Glutamatergic neuron (in vitro differentiated cells): Measurements from ENCODE around the gene SPTLC3. TPM values are rescaled to one million over a fixed set of nuclear protein-coding genes. Genes with fewer than 3 reads are reported as not detected.

Experiments used
- DNase-seq: peaks from one replicate; pipeline ENCODE4 v3.0.0; 2022
- H3K27ac Mint-ChIP-seq: one replicate; pipeline ENCODE4 v1.8.0; 2020; ENCODE audit warnings: mild to moderate bottlenecking, mixed read lengths, inconsistent platforms; ENCODE audit not compliant: unreplicated experiment
- H3K27me3 Mint-ChIP-seq: one replicate; pipeline ENCODE4 v1.8.0; 2020; ENCODE audit warnings: mild to moderate bottlenecking, moderate library complexity, mixed read lengths, inconsistent platforms; ENCODE audit not compliant: unreplicated experiment
- H3K36me3 Mint-ChIP-seq: one replicate; pipeline ENCODE4 v1.8.0; 2020; ENCODE audit warnings: mild to moderate bottlenecking, mixed read lengths, inconsistent platforms; ENCODE audit not compliant: unreplicated experiment
- H3K4me1 Mint-ChIP-seq: one replicate; pipeline ENCODE4 v1.8.0; 2020; ENCODE audit warnings: mild to moderate bottlenecking, low read depth, mixed read lengths, inconsistent platforms; ENCODE audit not compliant: unreplicated experiment
- H3K4me3 Mint-ChIP-seq: one replicate; pipeline ENCODE4 v1.8.0; 2020; ENCODE audit warnings: mild to moderate bottlenecking, mixed read lengths, inconsistent platforms; ENCODE audit not compliant: unreplicated experiment
- H3K9me3 Mint-ChIP-seq: one replicate; pipeline ENCODE4 v1.8.0; 2020; ENCODE audit warnings: mild to moderate bottlenecking, moderate library complexity, mixed read lengths, inconsistent platforms; ENCODE audit not compliant: unreplicated experiment
- total RNA-seq: library from RNA; stranded (reverse); fragmentation: NEBNext Ultra II Directional; extraction: Animal tissue kit (Norgen Biotek cat#: 25700); gene quantifications from one replicate; pipeline ENCODE4 v1.2.1, GENCODE V29; 2021; ENCODE audit not compliant: unreplicated experiment
- TF ChIP-seq, protein P1 (sequence below): fragments of 200-600 bp; sonication (generic); IDR thresholded peaks from one replicate; pipeline ENCODE4 v1.5.0; 2021; ENCODE audit not compliant: partially characterized antibody, unreplicated experiment

The SPTLC3 gene
- total RNA-seq, 1 donor from 2014 or later: not detected

DNA sequence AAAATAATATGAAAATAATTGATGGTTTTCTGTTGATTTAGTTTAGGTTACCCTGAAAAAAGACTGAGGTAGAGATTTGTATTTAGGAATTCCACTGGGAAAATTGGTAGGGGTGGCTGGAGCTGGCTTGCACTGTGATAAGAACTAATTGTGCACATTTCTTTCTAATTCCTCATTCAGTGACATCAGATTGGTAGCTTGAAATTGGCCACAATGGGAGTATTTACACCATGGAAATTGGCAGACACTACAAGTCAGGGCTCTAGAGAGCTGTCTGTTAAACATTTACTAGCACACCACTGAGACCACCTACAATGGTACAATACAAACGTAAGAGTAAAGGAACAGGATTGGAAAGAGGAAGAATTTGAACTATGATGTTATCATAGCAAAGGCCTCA, 160.3 kb downstream of the SPTLC3 start:
- TF ChIP-seq, protein P1, sequence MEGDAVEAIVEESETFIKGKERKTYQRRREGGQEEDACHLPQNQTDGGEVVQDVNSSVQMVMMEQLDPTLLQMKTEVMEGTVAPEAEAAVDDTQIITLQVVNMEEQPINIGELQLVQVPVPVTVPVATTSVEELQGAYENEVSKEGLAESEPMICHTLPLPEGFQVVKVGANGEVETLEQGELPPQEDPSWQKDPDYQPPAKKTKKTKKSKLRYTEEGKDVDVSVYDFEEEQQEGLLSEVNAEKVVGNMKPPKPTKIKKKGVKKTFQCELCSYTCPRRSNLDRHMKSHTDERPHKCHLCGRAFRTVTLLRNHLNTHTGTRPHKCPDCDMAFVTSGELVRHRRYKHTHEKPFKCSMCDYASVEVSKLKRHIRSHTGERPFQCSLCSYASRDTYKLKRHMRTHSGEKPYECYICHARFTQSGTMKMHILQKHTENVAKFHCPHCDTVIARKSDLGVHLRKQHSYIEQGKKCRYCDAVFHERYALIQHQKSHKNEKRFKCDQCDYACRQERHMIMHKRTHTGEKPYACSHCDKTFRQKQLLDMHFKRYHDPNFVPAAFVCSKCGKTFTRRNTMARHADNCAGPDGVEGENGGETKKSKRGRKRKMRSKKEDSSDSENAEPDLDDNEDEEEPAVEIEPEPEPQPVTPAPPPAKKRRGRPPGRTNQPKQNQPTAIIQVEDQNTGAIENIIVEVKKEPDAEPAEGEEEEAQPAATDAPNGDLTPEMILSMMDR: no peak
- Mint-ChIP-seq H3K27ac (no peak overlapping the region), H3K4me3 (no peak overlapping the region), H3K9me3 (no peaks in the 10 kb centered on the region), H3K4me1 (no peaks in the 10 kb centered on the region), H3K27me3 (no peaks in the 10 kb centered on the region), H3K36me3 (no peaks in the 10 kb centered on the region)
- no peak for DNase-seq

DNA sequence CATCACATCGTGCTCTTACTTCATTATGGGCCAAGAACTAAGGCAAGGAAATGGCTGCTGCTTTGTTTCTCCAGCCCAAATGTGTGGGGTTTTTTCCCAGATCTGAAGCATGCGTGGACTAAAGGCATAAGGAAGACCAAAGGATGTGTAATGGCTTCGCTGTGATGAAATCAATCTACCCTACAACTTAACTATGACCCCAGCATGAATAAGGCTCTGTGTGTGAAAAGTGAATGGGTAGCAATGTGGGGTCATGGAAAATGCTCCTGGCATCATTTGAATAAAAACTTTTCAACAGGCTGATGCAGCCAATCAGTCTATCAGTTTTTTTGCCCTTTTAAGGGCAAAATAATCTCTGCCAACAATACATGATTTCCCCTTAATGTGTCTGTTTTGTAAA, 162.0 kb downstream of the SPTLC3 start:
- H3K4me1 Mint-ChIP-seq: no peaks in the 10 kb centered on the region
- TF ChIP-seq, protein P1: no peak
- no peaks in the 10 kb centered on the region for H3K36me3 Mint-ChIP-seq
- DNase-seq: no peak
- H3K27ac Mint-ChIP-seq: no peak overlapping the region
- H3K4me3 Mint-ChIP-seq: no peak overlapping the region
- H3K9me3 Mint-ChIP-seq: peaks cover 2% of the 10 kb centered on the region
- H3K27me3 Mint-ChIP-seq: no peaks in the 10 kb centered on the region

DNA sequence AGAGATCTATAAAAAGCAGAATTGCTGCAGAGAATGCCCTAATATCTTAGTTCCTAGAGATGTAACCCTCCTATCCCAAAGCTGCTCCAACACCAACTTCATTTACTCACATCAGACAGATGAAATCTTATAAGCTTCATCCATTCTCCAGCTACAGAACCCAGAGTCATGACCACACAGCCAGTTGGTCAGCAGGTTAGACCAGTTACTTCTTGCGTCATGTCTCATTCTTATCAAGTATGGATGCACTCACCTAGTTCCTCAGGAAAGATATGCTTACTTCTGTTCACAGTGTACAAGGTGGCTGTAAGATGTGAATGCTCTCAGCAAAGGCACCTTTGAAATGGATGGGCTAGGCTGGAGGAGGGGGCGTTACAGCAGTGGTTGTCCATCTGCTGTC, 164.4 kb downstream of the SPTLC3 start:
- TF ChIP-seq, protein P1: no peak
- H3K4me3 Mint-ChIP-seq: no peak overlapping the region
- H3K9me3 Mint-ChIP-seq: peaks cover 2% of the 10 kb centered on the region
- no peaks in the 10 kb centered on the region for H3K4me1 Mint-ChIP-seq
- no peaks in the 10 kb centered on the region for H3K27me3 Mint-ChIP-seq
- no peak overlapping the region for H3K27ac Mint-ChIP-seq
- H3K36me3 Mint-ChIP-seq: no peaks in the 10 kb centered on the region
- no peak for DNase-seq

DNA sequence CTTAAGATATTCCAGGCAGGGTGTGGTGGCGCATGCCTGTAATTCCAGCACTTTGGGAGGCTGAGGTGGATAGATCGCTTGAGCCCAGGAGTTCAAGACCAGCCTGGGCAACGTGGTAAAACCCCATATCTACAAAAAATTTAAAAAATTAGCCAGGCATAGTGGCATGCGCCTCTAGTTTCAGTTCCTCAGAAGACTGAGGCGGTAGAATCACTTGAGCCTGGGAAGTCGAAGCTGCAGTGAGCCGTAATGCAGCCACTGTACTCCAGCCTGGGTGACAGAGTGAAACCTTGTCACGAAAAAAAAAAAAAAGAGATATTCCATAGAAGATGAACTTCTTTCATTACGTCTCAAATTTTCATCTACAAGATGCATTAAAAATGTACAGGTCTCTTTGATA, 165.6 kb downstream of the SPTLC3 start:
- H3K4me3 Mint-ChIP-seq: no peak overlapping the region
- H3K9me3 Mint-ChIP-seq: peaks cover 2% of the 10 kb centered on the region
- TF ChIP-seq, protein P1: no peak
- no peaks in the 10 kb centered on the region for H3K4me1 Mint-ChIP-seq
- no peak overlapping the region for H3K27ac Mint-ChIP-seq
- DNase-seq: no peak
- no peaks in the 10 kb centered on the region for H3K27me3 Mint-ChIP-seq
- no peaks in the 10 kb centered on the region for H3K36me3 Mint-ChIP-seq

DNA sequence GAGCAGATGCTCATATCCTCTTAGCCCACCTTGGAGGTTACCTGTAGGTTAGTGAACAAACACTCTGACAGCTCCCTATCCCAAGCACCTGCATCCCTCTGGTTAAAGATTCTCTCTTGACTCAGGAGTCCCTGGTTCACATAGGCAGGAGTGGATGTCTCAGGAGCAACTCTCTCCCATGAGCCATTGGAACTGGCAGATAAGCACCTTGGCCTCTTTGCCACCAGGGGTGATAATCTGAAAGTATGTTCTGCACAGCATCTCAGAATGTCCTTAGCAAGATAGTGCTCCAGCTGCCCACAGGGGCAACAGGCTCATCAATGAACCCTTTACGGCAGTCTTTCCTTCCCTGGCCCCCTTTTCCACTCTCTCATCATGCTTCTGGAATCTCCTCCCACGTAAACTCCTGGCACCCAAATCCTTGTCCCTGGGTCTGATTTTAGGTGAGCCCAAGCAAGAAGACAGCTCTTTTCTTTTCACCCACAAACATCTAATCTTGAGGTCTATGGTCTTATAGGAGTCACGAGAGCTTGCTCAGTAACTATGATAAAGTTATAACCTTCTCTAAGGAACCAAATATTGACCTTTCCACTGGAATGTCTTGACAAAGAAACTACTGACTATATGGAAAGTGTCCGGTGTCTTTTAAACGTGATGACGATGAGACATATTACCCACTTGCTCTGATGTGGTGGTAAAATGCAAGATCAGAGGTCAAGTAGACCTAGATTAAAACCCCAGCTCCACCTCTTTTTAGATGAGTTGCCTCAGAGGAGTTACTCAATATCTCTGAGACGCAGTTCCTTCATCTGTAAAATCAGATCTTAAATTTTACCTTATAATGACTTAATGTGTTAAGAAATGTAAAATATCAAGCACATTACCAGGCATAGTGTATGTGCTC, 172.5 kb downstream of the SPTLC3 start:
- TF ChIP-seq, protein P1: no peak
- DNase-seq: no peak
- Mint-ChIP-seq H3K36me3 (no peaks in the 10 kb centered on the region), H3K9me3 (no peaks in the 10 kb centered on the region), H3K27me3 (no peaks in the 10 kb centered on the region), H3K4me1 (no peaks in the 10 kb centered on the region), H3K4me3 (no peak overlapping the region), H3K27ac (no peak overlapping the region)
